Panc1 (cell line): Measurements from ENCODE around the gene ZNF468. TPM values are rescaled to one million over a fixed set of nuclear protein-coding genes. Genes with fewer than 3 reads are reported as not detected.
"Not testable (repeated sequence)": the region's sequence is repeated elsewhere in the genome, so short reads cannot be mapped to it uniquely, and the experiment has no call there.

Source experiments
- ATAC-seq: fragments of 200-7000 bp; cut with Tn5 transposase; 2 replicates; pipeline ENCODE4 v1.9.1; 2020; ENCODE audit warnings: mild to moderate bottlenecking, moderate library complexity
- BruUV-seq: library from RNA; stranded (reverse); fragments of 400-500 nt; replicated peaks from 2 replicates; lab custom pipeline; 2021; lab: Mats Ljungman, UMichigan
- CTCF ChIA-PET: fragments of 300-600 bp; sonication (Branson Sonifier 250); formaldehyde crosslinking; loops from one replicate; lab custom pipeline; 2022; ENCODE audit warnings: antibody characterized with exemption; lab: Charles Lee
- POLR2A ChIA-PET: fragments of 300-600 bp; sonication (Branson Sonifier 250); formaldehyde crosslinking; loops from one replicate; lab custom pipeline; 2022; ENCODE audit warnings: antibody characterized with exemption; lab: Charles Lee
- DNase-seq: peaks from one replicate; pipeline ENCODE4 v3.0.0-alpha.2; 2010; ENCODE audit warnings: low read depth, low spot score
- H3K27ac ChIP-seq: 2 replicates; pipeline ENCODE4 v1.5.1; 2011; ENCODE audit warnings: mild to moderate bottlenecking, low read length, inconsistent platforms
- H3K27me3 ChIP-seq: fragments of 200-500 bp; sonication (Bioruptor generic); 2 replicates; pipeline ENCODE4 v1.6.0; 2014; ENCODE audit warnings: low read length, inconsistent platforms; ENCODE audit not compliant: control insufficient read depth, insufficient read depth
- H3K36me3 ChIP-seq: fragments of 200-500 bp; sonication (Bioruptor generic); 2 replicates; pipeline ENCODE4 v1.5.1; 2014; ENCODE audit warnings: inconsistent platforms, mild to moderate bottlenecking, low read length, moderate library complexity; ENCODE audit not compliant: control insufficient read depth, insufficient read depth
- H3K4me1 ChIP-seq: 2 replicates; pipeline ENCODE4 v1.5.1; 2011; ENCODE audit warnings: inconsistent platforms, mild to moderate bottlenecking, low read length, moderate library complexity; ENCODE audit not compliant: control insufficient read depth, insufficient read depth
- H3K4me3 ChIP-seq, 2 experiments: 2 replicates each; pipeline ENCODE4 v1.5.1; 2011 to 2012; ENCODE audit warnings: low read depth in 2 of 2, low read length in 2 of 2, mild to moderate bottlenecking in 2 of 2, inconsistent platforms in 1 of 2, moderate library complexity in 1 of 2
- H3K9me3 ChIP-seq: fragments of 200-500 bp; sonication (Bioruptor generic); 2 replicates; pipeline ENCODE4 v1.5.1; 2014; ENCODE audit warnings: low read depth, mild to moderate bottlenecking, inconsistent platforms, low read length, moderate library complexity; ENCODE audit not compliant: control insufficient read depth, insufficient read depth
- POLR2AphosphoS5 ChIP-seq: IDR thresholded peaks from 2 replicates; pipeline ENCODE4 v1.6.1; 2012; ENCODE audit warnings: mild to moderate bottlenecking, low read depth, low read length, moderate library complexity
- SIN3A ChIP-seq: IDR thresholded peaks from 2 replicates; pipeline ENCODE4 v1.6.1; 2012; ENCODE audit warnings: low read depth, mild to moderate bottlenecking, low read length, moderate library complexity, borderline replicate concordance; ENCODE audit not compliant: insufficient read depth
- TCF7L2 ChIP-seq: IDR thresholded peaks from 2 replicates; pipeline ENCODE4 v1.6.1; 2011; ENCODE audit warnings: mild to moderate bottlenecking, low read depth, low read length, inconsistent platforms
- in situ Hi-C: cut with HindIII; loops from 2 replicates; pipeline ENCODE4 v1.10.0; 2016; ENCODE audit warnings: low sequenced_read_pairs, low pct_unique_long_range_greater_than_20kb
- intact Hi-C: fragments of 100-400 bp; cut with micrococcal nuclease; formaldehyde crosslinking; loops from one replicate; pipeline ENCODE4 v1.10.0; 2022; ENCODE audit not compliant: unreplicated experiment
- total RNA-seq: library from RNA; stranded (reverse); gene quantifications from one replicate; pipeline ENCODE4 v1.2.1, GENCODE V29; 2021; ENCODE audit not compliant: unreplicated experiment
- TF ChIP-seq, protein P1 (sequence below), 2 experiments: IDR thresholded peaks; 2 replicates each; pipeline ENCODE4 v1.6.1; 2011 to 2012; ENCODE audit warnings: low read depth in 2 of 2, control low read depth in 1 of 2, low read length in 1 of 2, mild to moderate bottlenecking in 1 of 2, moderate library complexity in 1 of 2; ENCODE audit not compliant: insufficient read depth in 1 of 2
- TF ChIP-seq, protein P2 (sequence below): fragments of 450-650 bp; IDR thresholded peaks from 2 replicates; pipeline ENCODE4 v1.5.1; 2017; ENCODE audit warnings: mild to moderate bottlenecking

ZNF468 gene
- total RNA-seq, 1 experiment from 2014 or later: 27.5 TPM

DNA sequence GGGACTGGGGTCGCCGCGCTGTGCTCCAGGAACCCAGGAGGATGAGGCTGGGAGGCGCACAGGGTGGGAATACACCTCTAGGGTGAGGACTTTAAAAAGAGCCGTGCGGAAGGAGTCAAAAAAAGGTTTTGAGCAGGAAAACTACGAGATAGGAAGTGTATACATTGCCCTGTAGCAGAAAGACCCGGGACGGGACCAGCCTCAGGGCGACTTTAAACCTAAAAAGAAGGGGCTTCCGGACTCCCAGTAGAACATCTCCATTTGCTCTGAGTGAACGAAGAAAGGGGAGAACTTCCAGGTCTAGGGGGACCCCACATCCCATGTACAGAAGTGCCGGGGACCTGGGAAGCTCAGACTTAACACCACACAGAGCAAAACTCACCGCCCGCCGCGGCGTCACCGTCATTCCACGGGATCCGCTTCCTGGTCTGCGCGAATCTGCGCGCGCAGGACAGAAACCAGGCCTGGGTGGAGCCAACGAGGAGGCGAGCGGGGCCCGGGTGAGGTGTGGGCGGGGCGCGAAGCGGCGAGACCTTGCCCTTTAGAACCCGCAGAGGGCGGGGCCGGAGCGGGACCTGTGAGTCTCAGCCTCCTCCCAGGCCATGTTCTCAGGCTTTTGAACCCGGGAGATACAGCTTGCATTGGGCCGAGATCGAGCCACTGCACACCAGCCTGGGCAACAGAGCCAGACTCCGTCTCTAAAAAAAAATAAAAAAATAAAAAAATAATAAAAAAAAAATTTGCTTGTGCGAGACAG, 36.0 kb downstream of the ZNF468 start, which contains the start of gene ZNF28:
TSS of gene ZNF28 (minus strand) at position 430 of the 757 bp plus-strand sequence. CDS start 3,675 bp downstream, outside the sequence.
- TF ChIP-seq POLR2AphosphoS5: peak; percentile 49
- in situ Hi-C loops, DNase-seq, H3K27me3 ChIP-seq, CTCF ChIA-PET, H3K36me3 ChIP-seq, H3K4me1 ChIP-seq, BruUV-seq, intact Hi-C loops, H3K9me3 ChIP-seq: not testable (repeated sequence)
- Histone ChIP-seq H3K27ac (peak within 1 kb of the TSS; percentile 66), H3K4me3 (peak within 1 kb of the TSS; percentile 57 to 75)
- POLR2A ChIA-PET: interaction anchor here (0.6 kb wide), 1 partner anchor 899 kb away, joined by 5 read pairs; no protein-coding TSS in a partner anchor
- ATAC-seq: peak; percentile 100

DNA sequence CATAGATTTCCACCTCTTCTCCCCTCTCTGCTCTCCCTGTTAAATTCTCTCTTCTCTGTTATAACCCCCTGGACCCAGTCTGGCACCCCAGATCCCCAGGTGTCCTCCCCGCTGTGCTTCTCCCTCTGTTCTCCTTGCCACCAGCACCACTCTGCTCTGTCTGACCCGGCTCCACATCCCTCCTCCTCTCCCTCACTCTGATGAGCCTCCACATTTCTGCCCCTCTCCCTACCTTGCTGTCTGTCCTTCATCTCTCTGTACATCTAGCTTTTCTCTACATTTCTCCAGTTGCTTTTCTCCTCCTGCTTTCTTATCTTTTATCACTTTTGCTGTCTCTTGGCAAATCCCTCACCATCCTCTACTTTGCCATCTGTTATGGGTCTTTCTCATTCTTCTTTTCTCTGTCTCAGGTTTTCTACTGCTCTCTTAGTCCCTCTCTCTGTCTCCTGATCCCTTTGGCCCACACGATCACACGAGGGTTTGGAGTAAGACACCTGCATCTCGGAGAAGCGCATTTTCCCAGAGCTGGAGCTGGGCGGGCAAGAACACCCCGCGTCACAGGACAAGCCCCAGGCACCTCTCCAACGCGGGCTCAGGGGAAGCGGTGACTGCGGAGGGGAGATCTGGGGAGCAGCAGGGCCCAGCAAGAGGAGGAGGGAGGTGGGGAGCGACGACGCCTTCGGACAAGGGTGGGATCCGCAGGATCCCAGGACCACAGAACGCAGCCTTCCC, 36.8 kb downstream of the ZNF468 start:
- BruUV-seq: TSS peak; percentile 83
- peak overlapping the region; percentile 66 for H3K27ac ChIP-seq
- POLR2A ChIA-PET: interaction anchor here (0.6 kb wide), 1 partner anchor 900 kb away, joined by 5 read pairs; no protein-coding TSS in a partner anchor
- peak overlapping the region; percentile 57 to 75 for H3K4me3 ChIP-seq
- H3K36me3 ChIP-seq, in situ Hi-C loops, H3K9me3 ChIP-seq, H3K4me1 ChIP-seq, intact Hi-C loops, CTCF ChIA-PET, DNase-seq, H3K27me3 ChIP-seq: not testable (repeated sequence)
- peak; percentile 65 for ATAC-seq

DNA sequence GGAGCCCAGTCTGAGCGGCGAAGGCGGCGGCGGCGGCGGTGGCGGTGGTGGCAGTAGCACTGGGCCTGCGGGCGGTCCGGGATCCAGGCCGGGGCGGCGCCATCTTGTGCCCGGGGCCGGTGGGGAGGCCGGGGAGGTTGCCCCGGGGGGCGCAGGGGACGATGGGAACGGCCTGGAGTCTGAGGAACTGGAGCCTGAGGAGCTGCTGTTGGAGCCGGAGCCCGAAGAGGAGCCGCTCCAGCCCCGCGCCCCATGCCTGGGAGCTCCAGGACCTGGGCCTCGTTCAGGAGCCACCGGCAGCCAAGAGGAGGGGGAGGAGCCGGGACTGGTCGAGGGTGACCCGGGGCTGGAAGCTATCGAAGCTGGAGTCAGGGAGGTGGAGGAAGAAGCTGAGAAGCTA, 47.6 kb downstream of the ZNF468 start:
- no peaks in the 10 kb centered on the region; the same call in 1 of the 2 replicates for H3K36me3 ChIP-seq
- TF ChIP-seq, protein P1, sequence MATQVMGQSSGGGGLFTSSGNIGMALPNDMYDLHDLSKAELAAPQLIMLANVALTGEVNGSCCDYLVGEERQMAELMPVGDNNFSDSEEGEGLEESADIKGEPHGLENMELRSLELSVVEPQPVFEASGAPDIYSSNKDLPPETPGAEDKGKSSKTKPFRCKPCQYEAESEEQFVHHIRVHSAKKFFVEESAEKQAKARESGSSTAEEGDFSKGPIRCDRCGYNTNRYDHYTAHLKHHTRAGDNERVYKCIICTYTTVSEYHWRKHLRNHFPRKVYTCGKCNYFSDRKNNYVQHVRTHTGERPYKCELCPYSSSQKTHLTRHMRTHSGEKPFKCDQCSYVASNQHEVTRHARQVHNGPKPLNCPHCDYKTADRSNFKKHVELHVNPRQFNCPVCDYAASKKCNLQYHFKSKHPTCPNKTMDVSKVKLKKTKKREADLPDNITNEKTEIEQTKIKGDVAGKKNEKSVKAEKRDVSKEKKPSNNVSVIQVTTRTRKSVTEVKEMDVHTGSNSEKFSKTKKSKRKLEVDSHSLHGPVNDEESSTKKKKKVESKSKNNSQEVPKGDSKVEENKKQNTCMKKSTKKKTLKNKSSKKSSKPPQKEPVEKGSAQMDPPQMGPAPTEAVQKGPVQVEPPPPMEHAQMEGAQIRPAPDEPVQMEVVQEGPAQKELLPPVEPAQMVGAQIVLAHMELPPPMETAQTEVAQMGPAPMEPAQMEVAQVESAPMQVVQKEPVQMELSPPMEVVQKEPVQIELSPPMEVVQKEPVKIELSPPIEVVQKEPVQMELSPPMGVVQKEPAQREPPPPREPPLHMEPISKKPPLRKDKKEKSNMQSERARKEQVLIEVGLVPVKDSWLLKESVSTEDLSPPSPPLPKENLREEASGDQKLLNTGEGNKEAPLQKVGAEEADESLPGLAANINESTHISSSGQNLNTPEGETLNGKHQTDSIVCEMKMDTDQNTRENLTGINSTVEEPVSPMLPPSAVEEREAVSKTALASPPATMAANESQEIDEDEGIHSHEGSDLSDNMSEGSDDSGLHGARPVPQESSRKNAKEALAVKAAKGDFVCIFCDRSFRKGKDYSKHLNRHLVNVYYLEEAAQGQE (IDR thresholded peaks at IDR 0.05; ENCODE audit: insufficient read depth in 1 of 2, low read depth in 2 of 2, low read length in 1 of 2): no peak
- TF ChIP-seq, protein P2, sequence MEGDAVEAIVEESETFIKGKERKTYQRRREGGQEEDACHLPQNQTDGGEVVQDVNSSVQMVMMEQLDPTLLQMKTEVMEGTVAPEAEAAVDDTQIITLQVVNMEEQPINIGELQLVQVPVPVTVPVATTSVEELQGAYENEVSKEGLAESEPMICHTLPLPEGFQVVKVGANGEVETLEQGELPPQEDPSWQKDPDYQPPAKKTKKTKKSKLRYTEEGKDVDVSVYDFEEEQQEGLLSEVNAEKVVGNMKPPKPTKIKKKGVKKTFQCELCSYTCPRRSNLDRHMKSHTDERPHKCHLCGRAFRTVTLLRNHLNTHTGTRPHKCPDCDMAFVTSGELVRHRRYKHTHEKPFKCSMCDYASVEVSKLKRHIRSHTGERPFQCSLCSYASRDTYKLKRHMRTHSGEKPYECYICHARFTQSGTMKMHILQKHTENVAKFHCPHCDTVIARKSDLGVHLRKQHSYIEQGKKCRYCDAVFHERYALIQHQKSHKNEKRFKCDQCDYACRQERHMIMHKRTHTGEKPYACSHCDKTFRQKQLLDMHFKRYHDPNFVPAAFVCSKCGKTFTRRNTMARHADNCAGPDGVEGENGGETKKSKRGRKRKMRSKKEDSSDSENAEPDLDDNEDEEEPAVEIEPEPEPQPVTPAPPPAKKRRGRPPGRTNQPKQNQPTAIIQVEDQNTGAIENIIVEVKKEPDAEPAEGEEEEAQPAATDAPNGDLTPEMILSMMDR: no peak
- TF ChIP-seq TCF7L2 (no peak), POLR2AphosphoS5 (no peak), SIN3A (no peak)
- CTCF ChIA-PET: no interaction called here
- ATAC-seq (no peak), DNase-seq (no peak)
- in situ Hi-C loops (no loop called here), intact Hi-C loops (no loop called here)
- no TSS peak for BruUV-seq
- POLR2A ChIA-PET: no interaction called here
- H3K4me1 ChIP-seq: no peaks in the 10 kb centered on the region
- H3K27me3 ChIP-seq: no peaks in the 10 kb centered on the region
- no peak overlapping the region for H3K4me3 ChIP-seq
- no peak overlapping the region for H3K27ac ChIP-seq
- peaks cover 3% of the 10 kb centered on the region; the same call in 1 of the 2 replicates for H3K9me3 ChIP-seq

DNA sequence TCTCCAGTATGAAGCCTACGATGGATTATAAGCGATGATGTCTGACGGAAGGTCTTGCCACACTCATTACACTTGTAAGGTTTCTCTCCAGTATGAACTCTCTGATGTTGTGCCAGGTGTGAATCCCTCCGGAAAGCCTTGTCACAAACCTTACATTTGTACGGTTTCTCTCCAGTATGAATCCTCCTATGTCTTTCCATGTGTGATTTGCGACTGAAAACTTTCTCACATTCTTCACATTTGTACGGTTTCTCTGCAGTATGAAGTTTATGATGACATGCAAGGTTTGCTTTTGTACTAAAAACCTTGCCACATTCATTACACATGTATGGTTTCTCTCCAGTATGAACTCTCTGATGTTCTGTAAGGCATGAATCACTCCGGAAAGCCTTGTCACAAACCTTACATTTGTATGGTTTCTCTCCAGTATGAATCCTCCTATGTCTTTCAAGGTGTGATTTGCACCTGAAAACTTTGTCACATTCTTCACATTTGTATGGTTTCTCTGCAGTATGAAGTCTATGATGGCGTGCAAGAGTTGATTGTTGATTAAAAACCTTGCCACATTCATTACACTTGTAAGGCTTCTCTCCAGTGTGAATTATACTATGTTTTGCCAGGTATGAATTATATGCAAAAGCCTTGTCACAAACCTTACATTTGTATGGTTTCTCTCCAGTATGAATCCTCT, 57.3 kb downstream of the ZNF468 start:
- in situ Hi-C loops, H3K4me3 ChIP-seq, CTCF ChIA-PET, H3K27me3 ChIP-seq, intact Hi-C loops, H3K4me1 ChIP-seq, POLR2A ChIA-PET, ATAC-seq, BruUV-seq, DNase-seq, H3K27ac ChIP-seq, H3K36me3 ChIP-seq: not testable (repeated sequence)
- H3K9me3 ChIP-seq: peaks cover 39% of the 10 kb centered on the region
